Measurements from ENCODE around the gene DMD. TPM values are rescaled to one million over a fixed set of nuclear protein-coding genes. Genes with fewer than 3 reads are reported as not detected.

DMD gene
- total RNA-seq, 4 donors from 2014 or later, result 18.7 to 69.5 (median 38.5) TPM

DNA sequence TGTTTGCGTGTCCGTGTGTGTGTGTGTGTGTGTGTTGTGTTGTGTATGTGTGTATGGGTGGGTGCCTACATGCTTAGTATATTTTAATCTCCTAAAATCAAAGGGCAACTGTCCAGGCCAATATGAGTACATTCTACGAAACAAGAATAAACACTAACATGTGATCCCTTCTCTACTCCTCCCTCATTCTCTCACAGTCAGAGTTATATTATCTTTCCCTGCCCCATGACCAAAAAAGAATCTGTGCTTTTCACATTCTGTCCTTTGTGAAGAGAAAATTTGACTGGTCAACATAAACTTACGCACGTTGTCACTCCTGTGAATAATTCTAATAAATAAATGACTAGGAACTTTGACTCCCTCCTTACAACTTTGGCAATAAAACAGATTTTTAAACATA, 532.9 kb downstream of the DMD start:
- TF ChIP-seq POLR2AphosphoS5 (IDR thresholded peaks at IDR 0.05) (no peak), EP300 (IDR thresholded peaks at IDR 0.05) (no peak)

DNA sequence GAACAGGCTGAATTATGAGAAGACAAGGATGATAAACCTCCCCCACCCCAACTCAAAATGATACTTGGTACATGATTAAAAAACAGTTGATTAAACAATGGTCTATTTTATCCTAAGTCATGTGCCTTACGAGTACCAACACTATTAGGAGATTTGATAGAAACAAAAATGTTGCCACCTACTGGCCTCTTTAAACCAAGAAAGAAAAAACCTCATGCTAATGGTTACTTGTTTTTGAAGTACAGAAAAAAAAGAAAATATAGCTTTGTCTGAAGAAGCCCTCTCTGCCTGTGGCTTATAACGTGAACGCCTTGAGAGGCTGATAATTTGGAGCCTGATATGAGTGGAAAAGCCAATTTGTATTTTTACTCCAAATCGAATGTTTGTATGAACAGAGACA, 538.2 kb downstream of the DMD start:
- TF ChIP-seq POLR2A (IDR thresholded peaks at IDR 0.05), result no peak
- TF ChIP-seq, protein P1, sequence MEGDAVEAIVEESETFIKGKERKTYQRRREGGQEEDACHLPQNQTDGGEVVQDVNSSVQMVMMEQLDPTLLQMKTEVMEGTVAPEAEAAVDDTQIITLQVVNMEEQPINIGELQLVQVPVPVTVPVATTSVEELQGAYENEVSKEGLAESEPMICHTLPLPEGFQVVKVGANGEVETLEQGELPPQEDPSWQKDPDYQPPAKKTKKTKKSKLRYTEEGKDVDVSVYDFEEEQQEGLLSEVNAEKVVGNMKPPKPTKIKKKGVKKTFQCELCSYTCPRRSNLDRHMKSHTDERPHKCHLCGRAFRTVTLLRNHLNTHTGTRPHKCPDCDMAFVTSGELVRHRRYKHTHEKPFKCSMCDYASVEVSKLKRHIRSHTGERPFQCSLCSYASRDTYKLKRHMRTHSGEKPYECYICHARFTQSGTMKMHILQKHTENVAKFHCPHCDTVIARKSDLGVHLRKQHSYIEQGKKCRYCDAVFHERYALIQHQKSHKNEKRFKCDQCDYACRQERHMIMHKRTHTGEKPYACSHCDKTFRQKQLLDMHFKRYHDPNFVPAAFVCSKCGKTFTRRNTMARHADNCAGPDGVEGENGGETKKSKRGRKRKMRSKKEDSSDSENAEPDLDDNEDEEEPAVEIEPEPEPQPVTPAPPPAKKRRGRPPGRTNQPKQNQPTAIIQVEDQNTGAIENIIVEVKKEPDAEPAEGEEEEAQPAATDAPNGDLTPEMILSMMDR (IDR thresholded peaks at IDR 0.05), result no peak
- no peaks in the 10 kb centered on the region for H3K27me3 ChIP-seq
- no peaks in the 10 kb centered on the region for H3K36me3 ChIP-seq
- no peaks in the 10 kb centered on the region for H3K9me3 ChIP-seq
- no peak overlapping the region for H3K4me3 ChIP-seq
- H3K27ac ChIP-seq, result no peak overlapping the region
- no peaks in the 10 kb centered on the region for H3K4me1 ChIP-seq
- WGBS, result 17% methylated on average over 4 of the region's 4 CpGs
- DNase-seq (ENCODE audit: low spot score in 2 of 2), result no peak

More for the DNA sequence above, 532.9 kb downstream of the DMD start:
- Histone ChIP-seq H3K36me3 (no peaks in the 10 kb centered on the region), H3K27ac (no peak overlapping the region), H3K4me1 (no peaks in the 10 kb centered on the region), H3K4me3 (no peak overlapping the region), H3K27me3 (no peaks in the 10 kb centered on the region), H3K9me3 (no peaks in the 10 kb centered on the region)
- WGBS, result 78% methylated on average over 5 of the region's 5 CpGs
- no peak for DNase-seq (ENCODE audit: low spot score in 2 of 2)

DNA sequence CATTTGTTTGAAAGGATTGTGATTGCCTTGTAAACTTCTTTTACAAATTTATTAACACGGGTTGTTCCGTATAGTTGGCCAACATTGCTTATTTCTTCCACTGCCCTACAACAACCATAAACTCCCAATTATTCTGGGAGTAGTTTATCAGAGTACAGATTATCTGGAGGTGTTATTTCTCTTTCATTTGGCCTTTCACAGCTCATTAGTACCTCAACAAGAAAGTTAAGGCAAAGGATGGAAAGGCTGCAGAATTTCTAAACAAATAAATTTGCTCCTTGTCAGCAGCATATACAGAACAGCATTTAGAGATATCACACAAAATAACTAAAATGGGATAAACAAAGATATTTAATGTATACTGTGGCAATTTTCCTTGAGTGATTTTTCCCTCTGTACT, 548.8 kb downstream of the DMD start:
- 90% methylated on average over 2 of the region's 2 CpGs for WGBS
- Histone ChIP-seq H3K36me3 (no peaks in the 10 kb centered on the region), H3K27me3 (no peaks in the 10 kb centered on the region), H3K4me3 (no peak overlapping the region), H3K4me1 (no peaks in the 10 kb centered on the region), H3K9me3 (no peaks in the 10 kb centered on the region), H3K27ac (no peak overlapping the region)
- DNase-seq (ENCODE audit: low spot score in 2 of 2), result no peak
- no peak for TF ChIP-seq EP300 (IDR thresholded peaks at IDR 0.05)

DNA sequence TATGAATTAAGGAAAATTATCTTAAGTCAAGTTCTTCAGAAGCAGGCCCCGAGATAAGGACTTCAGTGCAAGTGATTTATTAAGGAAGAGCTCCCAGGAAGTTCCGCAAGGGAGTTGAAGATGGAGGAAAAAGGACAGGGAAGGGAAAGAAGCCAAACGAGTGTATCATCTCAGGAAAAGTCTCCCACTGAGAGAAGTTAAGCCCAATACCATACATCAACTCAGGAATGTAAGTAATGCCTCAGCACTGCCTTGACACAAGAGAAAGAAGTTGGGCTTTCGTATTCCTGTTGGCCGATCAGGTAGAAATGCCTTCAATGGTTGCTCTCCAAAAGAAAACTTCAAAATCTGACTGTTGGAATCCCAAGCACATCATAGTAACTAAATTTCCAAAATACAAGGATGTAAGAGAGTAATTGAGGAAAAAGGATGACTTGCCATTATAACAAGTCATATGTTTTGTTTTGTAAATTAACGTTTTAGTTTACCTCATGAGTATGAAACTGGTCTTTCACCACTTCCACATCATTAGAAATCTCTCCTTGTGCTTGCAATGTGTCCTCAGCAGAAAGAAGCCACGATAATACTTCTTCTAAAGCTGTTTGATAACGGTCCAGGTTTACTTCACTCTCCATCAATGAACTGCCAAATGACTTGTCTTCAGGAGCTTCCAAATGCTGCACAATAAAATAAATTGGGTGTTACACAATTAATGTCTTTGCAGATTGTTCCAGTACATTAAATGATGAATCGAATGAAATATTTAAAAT, 566.7 kb downstream of the DMD start:
- TF ChIP-seq POLR2A (IDR thresholded peaks at IDR 0.05), result no peak
- TF ChIP-seq, protein P1 (IDR thresholded peaks at IDR 0.05), result no peak
- TF ChIP-seq EP300 (IDR thresholded peaks at IDR 0.05), result no peak
- no peak for TF ChIP-seq POLR2AphosphoS5 (IDR thresholded peaks at IDR 0.05)
- no peaks in the 10 kb centered on the region for H3K4me1 ChIP-seq
- WGBS, result 58% methylated on average over 9 of the region's 9 CpGs
- H3K4me3 ChIP-seq, result no peak overlapping the region
- H3K9me3 ChIP-seq, result no peaks in the 10 kb centered on the region
- H3K27me3 ChIP-seq, result no peaks in the 10 kb centered on the region
- no peaks in the 10 kb centered on the region for H3K36me3 ChIP-seq
- no peak overlapping the region for H3K27ac ChIP-seq
- no peak for DNase-seq (ENCODE audit: low spot score in 2 of 2)

DNA sequence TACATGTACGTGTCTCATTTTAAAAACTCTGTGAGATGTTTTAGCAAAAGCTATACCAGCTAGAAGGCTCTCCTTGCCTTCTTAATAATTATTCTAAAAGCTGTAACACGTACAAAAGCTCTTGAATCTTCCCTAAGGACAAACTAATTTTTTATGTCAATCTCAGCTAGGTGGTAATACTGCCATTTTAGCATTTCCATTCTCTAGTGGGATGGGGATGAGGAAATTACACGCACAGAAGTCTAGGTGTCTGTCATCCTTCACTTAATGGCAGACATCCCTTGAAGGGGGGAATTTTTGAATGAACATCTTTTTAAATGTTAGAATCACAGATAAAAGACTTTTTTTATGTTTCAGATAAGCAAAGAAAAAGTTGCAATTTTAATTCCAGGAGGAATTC, 569.1 kb downstream of the DMD start:
- DNase-seq (ENCODE audit: low spot score in 2 of 2), result no peak
- WGBS, result 70% methylated on average over 3 of the region's 3 CpGs
- H3K27me3 ChIP-seq, result no peaks in the 10 kb centered on the region
- no peak overlapping the region for H3K4me3 ChIP-seq
- no peaks in the 10 kb centered on the region for H3K36me3 ChIP-seq
- TF ChIP-seq, protein P1 (IDR thresholded peaks at IDR 0.05), result no peak
- TF ChIP-seq EP300 (IDR thresholded peaks at IDR 0.05) (no peak), POLR2A (IDR thresholded peaks at IDR 0.05) (no peak), POLR2AphosphoS5 (IDR thresholded peaks at IDR 0.05) (no peak)
- H3K27ac ChIP-seq, result no peak overlapping the region
- H3K9me3 ChIP-seq, result no peaks in the 10 kb centered on the region
- H3K4me1 ChIP-seq, result no peaks in the 10 kb centered on the region

DNA sequence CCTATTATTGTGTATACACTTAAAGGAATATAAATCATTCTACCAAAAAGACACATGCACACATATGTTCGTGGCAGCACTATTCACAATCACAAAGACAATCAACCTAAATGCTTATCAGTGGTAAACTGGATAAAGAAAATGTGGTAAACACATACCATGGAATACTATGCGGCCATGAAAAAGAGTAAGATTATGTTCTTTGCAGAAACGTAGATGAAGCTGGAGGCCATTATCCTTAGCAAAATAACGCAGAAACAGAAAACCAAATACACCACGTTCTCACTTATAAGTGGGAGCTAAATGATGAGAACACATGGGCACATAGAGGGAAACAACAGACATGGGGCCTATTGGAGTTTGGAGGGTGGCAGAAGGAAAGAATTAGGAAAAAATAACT, 593.2 kb downstream of the DMD start:
- Histone ChIP-seq H3K4me3 (no peak overlapping the region), H3K36me3 (no peaks in the 10 kb centered on the region), H3K27me3 (no peaks in the 10 kb centered on the region), H3K27ac (no peak overlapping the region), H3K9me3 (no peaks in the 10 kb centered on the region), H3K4me1 (no peaks in the 10 kb centered on the region)
- TF ChIP-seq, protein P1 (IDR thresholded peaks at IDR 0.05), result no peak
- TF ChIP-seq EP300 (IDR thresholded peaks at IDR 0.05), result no peak
- no peak for TF ChIP-seq POLR2AphosphoS5 (IDR thresholded peaks at IDR 0.05)
- no peak for TF ChIP-seq POLR2A (IDR thresholded peaks at IDR 0.05)
- no peak for DNase-seq (ENCODE audit: low spot score in 2 of 2)
- WGBS, result 71% methylated on average over 5 of the region's 5 CpGs
